D721Med (cell line): ENCODE results near the gene SLC17A2.

Experiments used
- DNase-seq: peaks from one replicate; pipeline ENCODE4 v3.0.0; 2011; ENCODE audit warnings: low spot score; ENCODE audit not compliant: insufficient read length
- FAIRE-seq: peaks from 2 replicates; lab custom pipeline; 2011; peaks lifted over from hg19 to GRCh38; lab: Jason Lieb, UNC
- CTCF ChIP-seq: IDR thresholded peaks from 2 replicates; pipeline ENCODE4 v1.5.1; 2012; ENCODE audit warnings: mild to moderate bottlenecking, control low read depth; ENCODE audit not compliant: insufficient read depth; ENCODE audit errors: missing control alignments

SLC17A2 gene

GRCh38 chr6:25863360-25863759 is 67.1 kb downstream of the SLC17A2 start:
- DNase-seq = no peak
- no peak for TF ChIP-seq CTCF
- no peak for FAIRE-seq
